HCT116 (cell line): ENCODE data around the gene ABCC8. TPM values are rescaled to one million over a fixed set of nuclear protein-coding genes. Genes with fewer than 3 reads are reported as not detected.

ENCODE experiments used
- ATAC-seq: fragments of 200-7000 bp; cut with Tn5 transposase; 2 replicates; pipeline ENCODE4 v1.9.1; 2020; ENCODE audit warnings: mild to moderate bottlenecking, moderate library complexity
- BruUV-seq: library from RNA; stranded (reverse); fragments of 400-500 nt; replicated peaks from 2 replicates; lab custom pipeline; 2021; lab: Mats Ljungman, UMichigan
- CTCF ChIA-PET: fragments of 300-600 bp; sonication (Branson Sonifier 250); formaldehyde crosslinking; loops from one replicate; lab custom pipeline; 2021; ENCODE audit warnings: antibody characterized with exemption; lab: Charles Lee
- POLR2A ChIA-PET: fragments of 300-600, 350-600 bp; sonication (Branson Sonifier 250); formaldehyde crosslinking; loops from one replicate; lab custom pipeline; 2021; ENCODE audit warnings: antibody characterized with exemption; lab: Charles Lee
- RAD21 ChIA-PET, 2 experiments: fragments of 300-600 bp; sonication (Branson Sonifier 250); formaldehyde crosslinking; loops; one replicate each; lab custom pipeline; 2023; ENCODE audit warnings: low total read pairs in 2 of 2; ENCODE audit not compliant: uncharacterized antibody in 2 of 2, unreplicated experiment in 2 of 2, low non-redundant PET in 1 of 2; lab: Charles Lee
- DNase-seq: peaks from one replicate; pipeline ENCODE4 v3.0.0-alpha.2; 2010; ENCODE audit warnings: low read depth, low spot score
- H2AFZ ChIP-seq: fragments of 200-600 bp; shearing (Covaris generic), sonication (generic); 2 replicates; pipeline ENCODE4 v1.6.1; 2017; ENCODE audit warnings: low read depth, mixed run types, mixed read lengths, antibody characterized with exemption, low read length; ENCODE audit not compliant: poor library complexity, severe bottlenecking
- H3K27ac ChIP-seq: 2 replicates; pipeline ENCODE4 v1.5.1; 2012; ENCODE audit warnings: low read depth, low read length
- H3K27me3 ChIP-seq: fragments of 200-600 bp; sonication (generic); 2 replicates; pipeline ENCODE4 v1.6.1; 2016; ENCODE audit warnings: mixed run types, low read length, mixed read lengths; ENCODE audit not compliant: insufficient read depth
- H3K36me3 ChIP-seq, 2 experiments: fragments of 200-500 bp in 1 of 2; fragments of 200-600 bp in 1 of 2; sonication (Bioruptor generic) in 1 of 2; sonication (generic) in 1 of 2; 2 replicates each; pipeline versions ENCODE4 v1.5.1 to v1.6.1; 2014 to 2016; ENCODE audit warnings: low read length in 2 of 2, inconsistent platforms in 1 of 2, mixed read lengths in 1 of 2, mixed run types in 1 of 2; ENCODE audit not compliant: insufficient read depth in 2 of 2, control insufficient read depth in 1 of 2
- H3K4me1 ChIP-seq, 2 experiments: fragments of 200-600 bp in 1 of 2; sonication (generic) in 1 of 2; 2 replicates each; pipeline versions ENCODE4 v1.5.1 to v1.6.1; 2012 to 2017; ENCODE audit warnings: low read length in 2 of 2, inconsistent platforms in 1 of 2, mild to moderate bottlenecking in 1 of 2, mixed read lengths in 1 of 2, mixed run types in 1 of 2, moderate library complexity in 1 of 2; ENCODE audit not compliant: insufficient read depth in 2 of 2, control insufficient read depth in 1 of 2
- H3K4me2 ChIP-seq: fragments of 200-600 bp; sonication (generic); 2 replicates; pipeline ENCODE4 v1.6.1; 2017; ENCODE audit warnings: mixed run types, low read length, mixed read lengths
- H3K4me3 ChIP-seq, 2 experiments: fragments of 200-600 bp in 1 of 2; sonication (generic) in 1 of 2; replicated peaks in 1 of 2; 2 replicates each; pipeline ENCODE4 v1.5.1; 2011 to 2016; ENCODE audit warnings: low read length in 2 of 2, control low read depth in 1 of 2, low read depth in 1 of 2, mild to moderate bottlenecking in 1 of 2, mixed read lengths in 1 of 2, mixed run types in 1 of 2
- H3K79me2 ChIP-seq: fragments of 200-600 bp; sonication (generic); 2 replicates; pipeline ENCODE4 v1.6.1; 2017; ENCODE audit warnings: mild to moderate bottlenecking, mixed run types, low read length, moderate library complexity, mixed read lengths; ENCODE audit not compliant: insufficient read depth
- H3K9ac ChIP-seq: fragments of 200-600 bp; sonication (generic); 2 replicates; pipeline ENCODE4 v1.6.1; 2016; ENCODE audit warnings: low read length, mixed read lengths
- H3K9me2 ChIP-seq: fragments of 200-600 bp; sonication (generic), shearing (Covaris generic); 2 replicates; pipeline ENCODE4 v1.6.1; 2017; ENCODE audit warnings: mixed run types, mild to moderate bottlenecking, moderate library complexity; ENCODE audit not compliant: insufficient read depth
- H3K9me3 ChIP-seq, 2 experiments: fragments of 200-500 bp in 1 of 2; fragments of 200-600 bp in 1 of 2; sonication (Bioruptor generic) in 1 of 2; sonication (generic) in 1 of 2; 2 replicates each; pipeline ENCODE4 v1.6.1; 2014 to 2017; ENCODE audit warnings: low read length in 2 of 2, mixed read lengths in 2 of 2, inconsistent platforms in 1 of 2, low read depth in 1 of 2, mild to moderate bottlenecking in 1 of 2, mixed run types in 1 of 2, moderate library complexity in 1 of 2; ENCODE audit not compliant: control insufficient read depth in 1 of 2, insufficient read depth in 1 of 2
- H4K20me1 ChIP-seq: fragments of 200-600 bp; sonication (generic), shearing (Covaris generic); 2 replicates; pipeline ENCODE4 v1.6.1; 2017; ENCODE audit warnings: mixed run types, mild to moderate bottlenecking, moderate library complexity; ENCODE audit not compliant: insufficient read depth
- EZH2 ChIP-seq: fragments of 200-600 bp; sonication (generic); IDR thresholded peaks from 2 replicates; pipeline ENCODE4 v1.6.1; 2017; ENCODE audit warnings: antibody characterized with exemption, mixed run types
- EZH2phosphoT487 ChIP-seq: fragments of 200-600 bp; IDR thresholded peaks from 2 replicates; pipeline ENCODE4 v1.6.1; 2018; ENCODE audit warnings: antibody characterized with exemption, borderline replicate concordance
- FOSL1 ChIP-seq: IDR thresholded peaks from 2 replicates; pipeline ENCODE4 v1.6.1; 2012; ENCODE audit warnings: low read depth
- POLR2A ChIP-seq: IDR thresholded peaks from 2 replicates; pipeline ENCODE4 v1.7.0; 2011; ENCODE audit warnings: borderline replicate concordance; ENCODE audit not compliant: insufficient read depth, insufficient read length; ENCODE audit errors: extremely low read depth
- RAD21 ChIP-seq: IDR thresholded peaks from 2 replicates; pipeline ENCODE4 v1.6.1; 2012; ENCODE audit warnings: low read depth, mild to moderate bottlenecking
- SRF ChIP-seq: IDR thresholded peaks from 2 replicates; pipeline ENCODE4 v1.6.1; 2012; ENCODE audit warnings: low read depth
- YY1 ChIP-seq: IDR thresholded peaks from 2 replicates; pipeline ENCODE4 v1.6.1; 2011; ENCODE audit warnings: low read length, low read depth, moderate library complexity, mild to moderate bottlenecking; ENCODE audit not compliant: insufficient replicate concordance; ENCODE audit errors: extremely low read depth
- ZNF274 ChIP-seq: fragments of 200-500 bp; sonication (Bioruptor generic); IDR thresholded peaks from 2 replicates; pipeline ENCODE4 v1.6.1; 2014; ENCODE audit warnings: mild to moderate bottlenecking, low read depth, low read length, inconsistent platforms
- intact Hi-C: fragments of 100-400 bp; cut with micrococcal nuclease; formaldehyde crosslinking; loops from 2 replicates; pipeline ENCODE4 v1.10.0; 2022
- total RNA-seq: library from RNA; stranded (reverse); gene quantifications from one replicate; pipeline ENCODE4 v1.2.1, GENCODE V29; 2021; ENCODE audit not compliant: unreplicated experiment
- TF ChIP-seq, protein P1 (sequence below), 3 experiments: fragments of 200-600 bp in 1 of 3; sonication (generic) in 1 of 3; IDR thresholded peaks in 2 of 3; conservative IDR thresholded peaks in 1 of 3; 2 replicates each; pipeline ENCODE4 v1.5.1; 2012 to 2017; ENCODE audit warnings: low read depth in 2 of 3, low read length in 2 of 3, antibody characterized with exemption in 1 of 3, borderline replicate concordance in 1 of 3, control low read depth in 1 of 3, mild to moderate bottlenecking in 1 of 3, mixed read lengths in 1 of 3, mixed run types in 1 of 3, moderate library complexity in 1 of 3; ENCODE audit not compliant: insufficient read depth in 1 of 3
- TF ChIP-seq, protein P2 (sequence below): IDR thresholded peaks from 2 replicates; pipeline ENCODE4 v1.6.1; 2012
- TF ChIP-seq, protein P3 (sequence below): IDR thresholded peaks from 2 replicates; pipeline ENCODE4 v1.6.1; 2011; ENCODE audit warnings: mild to moderate bottlenecking, low read length, moderate library complexity; ENCODE audit not compliant: insufficient replicate concordance; ENCODE audit errors: extremely low read depth
- TF ChIP-seq, protein P4 (sequence below): IDR thresholded peaks from 2 replicates; pipeline ENCODE4 v1.6.1; 2012

The ABCC8 gene
- total RNA-seq, 1 experiment from 2014 or later, result 0.39 TPM

DNA sequence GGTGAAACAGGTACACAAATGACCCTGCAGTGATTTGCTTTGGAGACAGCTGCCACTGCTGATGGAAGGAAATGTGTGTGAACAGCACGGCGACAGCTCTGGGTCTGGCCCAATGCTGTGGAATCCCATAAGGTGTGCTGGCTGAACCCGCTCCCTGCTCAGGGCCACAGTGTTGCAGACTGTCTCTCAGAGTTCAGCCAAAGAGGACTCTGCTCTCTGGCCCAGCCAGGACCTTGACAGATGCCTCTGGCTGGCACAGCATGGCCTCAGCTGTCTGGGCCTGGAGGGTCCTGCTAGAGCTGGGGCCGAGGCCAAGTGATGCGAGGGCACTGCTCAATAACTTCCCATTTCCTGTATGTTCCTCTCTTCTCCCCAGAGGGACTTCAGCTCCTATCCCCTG lies 5.3 kb upstream of the ABCC8 start:
- no peaks in the 10 kb centered on the region for H3K27me3 ChIP-seq
- peaks cover 0 to 10% of the 10 kb centered on the region in 2 experiments; a peak in 2 of 4 replicates for H3K4me1 ChIP-seq
- DNase-seq (no peak), ATAC-seq (no peak)
- no peaks in the 10 kb centered on the region for H4K20me1 ChIP-seq
- no peaks in the 10 kb centered on the region for H3K9me3 ChIP-seq
- intact Hi-C loops, result no loop called here
- no peaks in the 10 kb centered on the region for H3K9me2 ChIP-seq
- RAD21 ChIA-PET, result no interaction called here
- H3K4me3 ChIP-seq, result no peak overlapping the region
- TF ChIP-seq YY1 (no peak), FOSL1 (no peak), SRF (no peak), POLR2A (no peak), RAD21 (no peak), ZNF274 (no peak), EZH2 (no peak), EZH2phosphoT487 (no peak)
- TF ChIP-seq, protein P1, sequence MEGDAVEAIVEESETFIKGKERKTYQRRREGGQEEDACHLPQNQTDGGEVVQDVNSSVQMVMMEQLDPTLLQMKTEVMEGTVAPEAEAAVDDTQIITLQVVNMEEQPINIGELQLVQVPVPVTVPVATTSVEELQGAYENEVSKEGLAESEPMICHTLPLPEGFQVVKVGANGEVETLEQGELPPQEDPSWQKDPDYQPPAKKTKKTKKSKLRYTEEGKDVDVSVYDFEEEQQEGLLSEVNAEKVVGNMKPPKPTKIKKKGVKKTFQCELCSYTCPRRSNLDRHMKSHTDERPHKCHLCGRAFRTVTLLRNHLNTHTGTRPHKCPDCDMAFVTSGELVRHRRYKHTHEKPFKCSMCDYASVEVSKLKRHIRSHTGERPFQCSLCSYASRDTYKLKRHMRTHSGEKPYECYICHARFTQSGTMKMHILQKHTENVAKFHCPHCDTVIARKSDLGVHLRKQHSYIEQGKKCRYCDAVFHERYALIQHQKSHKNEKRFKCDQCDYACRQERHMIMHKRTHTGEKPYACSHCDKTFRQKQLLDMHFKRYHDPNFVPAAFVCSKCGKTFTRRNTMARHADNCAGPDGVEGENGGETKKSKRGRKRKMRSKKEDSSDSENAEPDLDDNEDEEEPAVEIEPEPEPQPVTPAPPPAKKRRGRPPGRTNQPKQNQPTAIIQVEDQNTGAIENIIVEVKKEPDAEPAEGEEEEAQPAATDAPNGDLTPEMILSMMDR (IDR thresholded peaks at IDR 0.05 in 2 of 3, conservative IDR thresholded peaks at IDR 0.05 in 1 of 3; ENCODE audit: borderline replicate concordance in 1 of 3, insufficient read depth in 1 of 3, low read depth in 2 of 3, low read length in 2 of 3), result no peak
- TF ChIP-seq, protein P2, sequence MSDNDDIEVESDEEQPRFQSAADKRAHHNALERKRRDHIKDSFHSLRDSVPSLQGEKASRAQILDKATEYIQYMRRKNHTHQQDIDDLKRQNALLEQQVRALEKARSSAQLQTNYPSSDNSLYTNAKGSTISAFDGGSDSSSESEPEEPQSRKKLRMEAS, result no peak
- TF ChIP-seq, protein P3, sequence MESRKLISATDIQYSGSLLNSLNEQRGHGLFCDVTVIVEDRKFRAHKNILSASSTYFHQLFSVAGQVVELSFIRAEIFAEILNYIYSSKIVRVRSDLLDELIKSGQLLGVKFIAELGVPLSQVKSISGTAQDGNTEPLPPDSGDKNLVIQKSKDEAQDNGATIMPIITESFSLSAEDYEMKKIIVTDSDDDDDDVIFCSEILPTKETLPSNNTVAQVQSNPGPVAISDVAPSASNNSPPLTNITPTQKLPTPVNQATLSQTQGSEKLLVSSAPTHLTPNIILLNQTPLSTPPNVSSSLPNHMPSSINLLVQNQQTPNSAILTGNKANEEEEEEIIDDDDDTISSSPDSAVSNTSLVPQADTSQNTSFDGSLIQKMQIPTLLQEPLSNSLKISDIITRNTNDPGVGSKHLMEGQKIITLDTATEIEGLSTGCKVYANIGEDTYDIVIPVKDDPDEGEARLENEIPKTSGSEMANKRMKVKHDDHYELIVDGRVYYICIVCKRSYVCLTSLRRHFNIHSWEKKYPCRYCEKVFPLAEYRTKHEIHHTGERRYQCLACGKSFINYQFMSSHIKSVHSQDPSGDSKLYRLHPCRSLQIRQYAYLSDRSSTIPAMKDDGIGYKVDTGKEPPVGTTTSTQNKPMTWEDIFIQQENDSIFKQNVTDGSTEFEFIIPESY, result no peak
- TF ChIP-seq, protein P4, sequence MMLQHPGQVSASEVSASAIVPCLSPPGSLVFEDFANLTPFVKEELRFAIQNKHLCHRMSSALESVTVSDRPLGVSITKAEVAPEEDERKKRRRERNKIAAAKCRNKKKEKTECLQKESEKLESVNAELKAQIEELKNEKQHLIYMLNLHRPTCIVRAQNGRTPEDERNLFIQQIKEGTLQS, result no peak
- H3K27ac ChIP-seq, result no peak overlapping the region
- no peak overlapping the region for H3K9ac ChIP-seq
- no peaks in the 10 kb centered on the region for H3K36me3 ChIP-seq
- CTCF ChIA-PET, result interaction anchor here (0.9 kb wide), 1 partner anchor 9 kb away, joined by 4 read pairs; no protein-coding TSS in a partner anchor
- H3K79me2 ChIP-seq, result no peaks in the 10 kb centered on the region
- no peak overlapping the region for H2AFZ ChIP-seq
- BruUV-seq, result no TSS peak
- POLR2A ChIA-PET, result no interaction called here
- no peak overlapping the region for H3K4me2 ChIP-seq
